Measurements from ENCODE around the gene GNG13.
"Not testable (repeated sequence)": the region's sequence is repeated elsewhere in the genome, so short reads cannot be mapped to it uniquely, and the experiment has no call there.

Gene GNG13

GRCh38 chr16:832652-833336 is 32.3 kb upstream of the GNG13 start:
- DNase-seq (ENCODE audit: insufficient read length, low spot score) (no peak), FAIRE-seq (no peak)

GRCh38 chr16:831571-832413 is 31.3 kb upstream of the GNG13 start:
- FAIRE-seq (no peak), DNase-seq (ENCODE audit: insufficient read length, low spot score) (no peak)

GRCh38 chr16:830871-831570 is 30.5 kb upstream of the GNG13 start:
- FAIRE-seq (no peak), DNase-seq (ENCODE audit: insufficient read length, low spot score) (no peak)

- DNase-seq (ENCODE audit: insufficient read length, low spot score) (no peak), FAIRE-seq (no peak)
Measured at GRCh38 chr16:830107-830870, 29.8 kb upstream of the GNG13 start.

GRCh38 chr16:828891-829290 is 28.4 kb upstream of the GNG13 start:
- DNase-seq (ENCODE audit: insufficient read length, low spot score) (no peak), FAIRE-seq (no peak)

GRCh38 chr16:827513-827912 is 27.0 kb upstream of the GNG13 start:
- FAIRE-seq (no peak), DNase-seq (ENCODE audit: insufficient read length, low spot score) (no peak)

GRCh38 chr16:825341-826061 is 25.0 kb upstream of the GNG13 start:
- FAIRE-seq = no peak

GRCh38 chr16:824601-825000 is 24.1 kb upstream of the GNG13 start:
- FAIRE-seq = no peak
- no peak for DNase-seq (ENCODE audit: insufficient read length, low spot score)

More at GRCh38 chr16:825341-826061, 25.0 kb upstream of the GNG13 start:
- no peak for DNase-seq (ENCODE audit: insufficient read length, low spot score)

GRCh38 chr16:824194-824593 is 23.7 kb upstream of the GNG13 start:
- FAIRE-seq (no peak), DNase-seq (ENCODE audit: insufficient read length, low spot score) (no peak)

GRCh38 chr16:822909-823297 is 22.4 kb upstream of the GNG13 start:
- FAIRE-seq (no peak), DNase-seq (ENCODE audit: insufficient read length, low spot score) (no peak)

GRCh38 chr16:822174-822908 is 21.8 kb upstream of the GNG13 start:
- FAIRE-seq (no peak), DNase-seq (ENCODE audit: insufficient read length, low spot score) (no peak)

- FAIRE-seq (no peak), DNase-seq (ENCODE audit: insufficient read length, low spot score) (no peak)
Measured at GRCh38 chr16:821751-822150, 21.2 kb upstream of the GNG13 start.

- no peak for FAIRE-seq
- no peak for DNase-seq (ENCODE audit: insufficient read length, low spot score)
Measured at GRCh38 chr16:820748-821147, 20.2 kb upstream of the GNG13 start.

- FAIRE-seq = not testable (repeated sequence)
Measured at GRCh38 chr16:820044-820408, 19.5 kb upstream of the GNG13 start.

GRCh38 chr16:819336-820043 is 19.0 kb upstream of the GNG13 start:
- FAIRE-seq = no peak
- DNase-seq (ENCODE audit: insufficient read length, low spot score) = no peak

More at GRCh38 chr16:820044-820408, 19.5 kb upstream of the GNG13 start:
- DNase-seq (ENCODE audit: insufficient read length, low spot score) = not testable (repeated sequence)

- DNase-seq (ENCODE audit: insufficient read length, low spot score) (no peak), FAIRE-seq (no peak)
Measured at GRCh38 chr16:818592-818991, 18.1 kb upstream of the GNG13 start.

GRCh38 chr16:818132-818531 is 17.6 kb upstream of the GNG13 start:
- DNase-seq (ENCODE audit: insufficient read length, low spot score) (no peak), FAIRE-seq (no peak)

GRCh38 chr16:817001-817906 is 16.7 kb upstream of the GNG13 start:
- no peak for DNase-seq (ENCODE audit: insufficient read length, low spot score)
- FAIRE-seq = no peak

Data from GM19239 (cell line).